ENCODE measurements around the gene COA3.

COA3 gene

DNA sequence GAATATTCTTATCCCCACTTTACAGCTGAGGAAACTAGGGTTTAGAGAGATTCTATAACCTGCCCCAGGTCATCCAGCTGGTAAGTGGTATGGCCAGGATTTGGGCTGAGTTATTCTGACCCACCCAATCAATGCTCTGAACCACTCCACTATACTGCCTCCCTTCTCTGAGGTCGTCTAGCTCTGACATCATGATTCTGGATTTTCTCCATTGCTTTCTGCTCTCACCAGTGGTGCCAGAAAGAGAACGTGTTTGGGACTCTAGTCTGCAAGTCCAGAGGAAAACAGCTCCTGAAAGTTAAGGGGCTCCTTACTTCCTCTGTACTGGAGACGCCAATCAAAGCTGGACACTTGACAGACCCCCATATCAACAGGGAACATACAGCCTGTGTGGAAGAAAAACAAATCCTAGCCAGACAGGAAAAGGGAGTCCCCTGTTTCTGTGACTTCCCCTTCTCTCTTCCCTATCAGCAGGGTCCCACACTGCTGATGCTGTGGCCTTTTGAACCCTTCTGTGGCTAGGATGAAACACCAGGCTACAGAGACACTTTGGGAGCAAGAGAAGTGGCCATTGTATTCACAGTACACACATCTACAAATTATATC, 47.7 kb downstream of the COA3 start:
- DNase-seq: no peak
- no peak for ATAC-seq

DNA sequence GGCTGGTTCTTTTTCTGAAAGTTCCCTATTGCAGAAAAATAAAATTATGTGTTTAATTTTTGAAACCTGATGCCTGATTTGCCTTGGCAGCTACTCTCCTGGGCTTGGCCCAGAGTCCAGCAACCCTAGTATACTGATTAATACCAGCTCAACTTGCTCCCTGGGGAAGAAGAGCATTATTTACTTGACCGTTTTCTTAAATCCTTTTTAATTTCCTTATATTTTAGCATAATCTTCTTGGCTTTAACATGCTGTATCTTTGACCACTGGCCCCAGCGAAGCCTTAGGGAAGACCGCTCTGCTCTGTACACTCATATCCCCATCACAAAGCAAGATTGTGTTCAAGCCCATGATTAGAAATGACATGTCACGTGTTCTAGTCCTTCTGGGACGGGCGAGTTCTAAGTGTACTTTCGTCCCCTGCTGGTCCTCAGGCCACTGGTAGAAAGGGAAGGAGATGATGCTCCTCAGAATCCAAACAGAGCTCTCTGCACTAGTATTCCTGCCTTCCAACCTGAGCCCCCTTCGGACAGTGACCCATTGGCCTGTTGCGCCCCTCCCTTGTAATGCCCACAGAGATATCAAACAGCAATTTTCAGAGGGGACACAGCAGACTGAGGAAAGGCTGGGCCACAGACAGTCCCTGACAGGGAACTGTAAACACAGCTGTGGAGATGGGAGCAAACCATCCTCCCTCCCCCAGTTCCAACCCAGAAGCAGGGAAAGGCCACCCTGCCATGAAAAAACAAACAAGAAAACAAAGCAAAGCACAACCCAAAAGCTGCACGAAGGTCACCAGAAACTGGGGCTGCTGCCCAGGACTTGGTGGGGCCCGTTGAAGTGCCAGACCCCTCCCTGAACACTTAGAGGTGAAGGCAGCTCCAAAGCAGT, 49.4 kb downstream of the COA3 start:
- ATAC-seq (no peak), DNase-seq (no peak)

DNA sequence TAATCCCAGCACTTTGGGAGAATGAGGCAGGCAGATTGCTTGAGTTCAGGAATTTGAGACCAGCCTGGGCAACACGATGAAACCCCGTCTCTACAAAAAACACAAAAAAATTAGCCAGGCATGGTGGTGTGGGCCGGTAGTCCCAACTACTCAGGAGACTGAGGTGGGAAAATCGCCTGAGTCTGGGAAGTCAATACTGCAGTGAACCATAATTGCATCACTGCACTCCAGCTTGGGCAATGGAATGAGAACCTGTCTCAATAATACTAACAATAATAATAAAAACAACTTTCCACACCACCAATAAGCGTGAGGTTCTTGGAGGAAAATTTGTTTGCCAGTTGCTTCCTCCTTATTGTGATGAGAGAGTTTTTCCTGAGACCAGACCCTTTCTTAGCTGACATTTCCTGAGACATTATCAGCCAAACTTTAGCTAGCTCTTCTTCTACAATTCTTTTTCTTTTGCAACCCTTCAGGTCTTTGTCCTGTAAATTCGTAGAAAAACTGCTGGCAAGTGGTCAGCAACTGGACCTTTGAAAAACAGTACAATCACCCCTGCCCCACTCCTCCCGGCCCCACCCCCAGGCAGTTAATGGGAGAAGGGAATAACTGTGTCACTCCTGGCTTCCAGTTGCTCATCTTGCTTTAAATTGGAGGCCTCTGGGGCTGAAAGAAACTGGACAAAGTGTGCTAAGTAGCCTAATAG, 50.1 kb downstream of the COA3 start:
- DNase-seq (no peak), ATAC-seq (no peak)
